ENCODE data around the gene GPR42.
A peak's percentile ranks its signal among the peaks of the same experiment; 100 is the strongest.

GPR42 gene, protein sequence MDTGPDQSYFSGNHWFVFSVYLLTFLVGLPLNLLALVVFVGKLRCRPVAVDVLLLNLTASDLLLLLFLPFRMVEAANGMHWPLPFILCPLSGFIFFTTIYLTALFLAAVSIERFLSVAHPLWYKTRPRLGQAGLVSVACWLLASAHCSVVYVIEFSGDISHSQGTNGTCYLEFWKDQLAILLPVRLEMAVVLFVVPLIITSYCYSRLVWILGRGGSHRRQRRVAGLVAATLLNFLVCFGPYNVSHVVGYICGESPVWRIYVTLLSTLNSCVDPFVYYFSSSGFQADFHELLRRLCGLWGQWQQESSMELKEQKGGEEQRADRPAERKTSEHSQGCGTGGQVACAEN

DNA sequence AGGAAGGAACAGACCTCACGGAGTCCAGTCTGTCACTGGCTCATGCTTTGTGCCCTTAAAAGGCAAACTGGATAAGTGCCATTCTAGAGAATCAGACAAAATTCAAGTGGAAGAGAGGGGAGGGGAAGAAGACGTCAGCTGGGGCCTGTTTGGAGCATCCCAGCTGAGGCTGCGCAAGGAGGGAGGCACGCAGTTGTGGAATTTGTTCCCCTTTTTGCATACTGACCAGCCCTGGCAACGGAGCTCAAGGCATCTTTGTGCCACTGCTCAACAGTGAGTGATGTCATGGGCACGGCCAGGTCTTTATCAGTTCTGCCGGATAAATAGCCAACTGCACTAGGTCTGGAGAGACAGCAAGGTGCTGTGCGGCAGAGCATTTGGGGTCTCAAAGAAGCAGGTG lies at the start of gene GPR42:
Gene GPR42 (plus strand): TSS at position 347 of the 400 bp plus-strand sequence. CDS start 292 bp downstream, outside the sequence.
- TF ChIP-seq, protein P1, sequence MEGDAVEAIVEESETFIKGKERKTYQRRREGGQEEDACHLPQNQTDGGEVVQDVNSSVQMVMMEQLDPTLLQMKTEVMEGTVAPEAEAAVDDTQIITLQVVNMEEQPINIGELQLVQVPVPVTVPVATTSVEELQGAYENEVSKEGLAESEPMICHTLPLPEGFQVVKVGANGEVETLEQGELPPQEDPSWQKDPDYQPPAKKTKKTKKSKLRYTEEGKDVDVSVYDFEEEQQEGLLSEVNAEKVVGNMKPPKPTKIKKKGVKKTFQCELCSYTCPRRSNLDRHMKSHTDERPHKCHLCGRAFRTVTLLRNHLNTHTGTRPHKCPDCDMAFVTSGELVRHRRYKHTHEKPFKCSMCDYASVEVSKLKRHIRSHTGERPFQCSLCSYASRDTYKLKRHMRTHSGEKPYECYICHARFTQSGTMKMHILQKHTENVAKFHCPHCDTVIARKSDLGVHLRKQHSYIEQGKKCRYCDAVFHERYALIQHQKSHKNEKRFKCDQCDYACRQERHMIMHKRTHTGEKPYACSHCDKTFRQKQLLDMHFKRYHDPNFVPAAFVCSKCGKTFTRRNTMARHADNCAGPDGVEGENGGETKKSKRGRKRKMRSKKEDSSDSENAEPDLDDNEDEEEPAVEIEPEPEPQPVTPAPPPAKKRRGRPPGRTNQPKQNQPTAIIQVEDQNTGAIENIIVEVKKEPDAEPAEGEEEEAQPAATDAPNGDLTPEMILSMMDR (IDR thresholded peaks at IDR 0.05), result no peak
- TF ChIP-seq ZFX (IDR thresholded peaks at IDR 0.05; ENCODE audit: borderline replicate concordance), result no peak
- no peak within 1 kb of the TSS for H3K27ac ChIP-seq

DNA sequence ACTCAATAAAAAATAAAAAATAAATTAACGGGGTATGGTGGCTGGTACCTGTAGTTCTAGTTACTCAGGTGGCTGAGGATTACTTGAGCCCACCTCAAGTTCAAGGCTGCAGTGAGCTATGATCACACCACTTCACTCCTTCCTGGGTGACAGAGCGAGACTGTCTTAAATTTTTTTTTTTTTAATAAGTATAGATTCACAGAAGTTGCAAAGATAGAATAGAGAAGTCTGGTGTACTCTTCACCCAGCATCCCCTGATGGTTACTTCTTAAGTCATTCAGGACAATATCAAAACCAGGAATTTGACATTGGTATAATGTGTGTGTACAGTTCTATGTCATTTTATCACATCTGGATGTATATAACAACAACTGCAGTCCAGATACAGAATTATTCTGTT lies 49.6 kb upstream of the GPR42 start:
- no peak for TF ChIP-seq ZFX (IDR thresholded peaks at IDR 0.05; ENCODE audit: borderline replicate concordance)
- TF ChIP-seq, protein P1 (IDR thresholded peaks at IDR 0.05), result no peak
- no peak overlapping the region for H3K27ac ChIP-seq

DNA sequence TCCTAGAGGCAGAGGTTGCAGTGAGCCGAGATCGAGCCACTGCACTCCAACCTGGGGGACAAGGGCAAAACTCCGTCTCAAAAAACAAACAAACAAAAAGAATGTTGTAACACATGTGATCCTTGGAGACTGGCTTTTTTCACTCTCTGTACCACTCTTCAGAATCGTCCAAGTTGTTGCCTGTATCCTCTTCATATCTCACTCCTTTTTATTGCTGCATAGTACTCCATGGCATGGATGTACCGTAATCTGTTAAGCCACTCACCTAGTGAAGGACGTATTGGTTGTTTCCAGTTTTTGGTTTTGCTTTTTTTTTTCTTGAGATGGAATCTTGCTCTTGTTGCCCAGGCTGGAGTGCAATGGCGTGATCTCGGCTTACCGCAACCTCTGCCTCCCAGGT lies 48.9 kb upstream of the GPR42 start:
- H3K27ac ChIP-seq, result no peak overlapping the region

DNA sequence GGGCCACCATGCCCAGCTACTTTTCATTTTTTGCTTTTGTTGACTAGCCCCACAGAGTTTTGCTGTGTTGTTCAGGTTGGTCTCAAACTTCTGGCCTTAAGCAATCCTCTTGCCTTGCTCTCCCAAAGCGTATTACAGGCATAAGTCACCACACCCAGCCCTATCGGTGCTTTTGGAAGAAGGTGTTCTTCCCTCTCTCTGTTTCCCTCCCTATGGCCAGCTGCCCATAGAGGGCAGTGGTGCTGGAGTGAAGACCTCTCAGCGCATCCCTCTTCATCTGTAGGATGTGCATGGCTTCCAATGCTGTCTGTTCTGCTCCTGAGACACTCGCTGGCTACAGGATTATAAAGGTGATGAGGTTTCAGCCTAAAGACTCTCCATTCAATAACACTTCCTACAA lies 43.2 kb upstream of the GPR42 start:
- TF ChIP-seq, protein P1 (IDR thresholded peaks at IDR 0.05), result peak; percentile 54
- TF ChIP-seq ZFX (IDR thresholded peaks at IDR 0.05; ENCODE audit: borderline replicate concordance), result no peak
- H3K27ac ChIP-seq, result no peak overlapping the region

More for the DNA sequence above, 48.9 kb upstream of the GPR42 start:
- no peak for TF ChIP-seq ZFX (IDR thresholded peaks at IDR 0.05; ENCODE audit: borderline replicate concordance)
- TF ChIP-seq, protein P1 (IDR thresholded peaks at IDR 0.05), result no peak

DNA sequence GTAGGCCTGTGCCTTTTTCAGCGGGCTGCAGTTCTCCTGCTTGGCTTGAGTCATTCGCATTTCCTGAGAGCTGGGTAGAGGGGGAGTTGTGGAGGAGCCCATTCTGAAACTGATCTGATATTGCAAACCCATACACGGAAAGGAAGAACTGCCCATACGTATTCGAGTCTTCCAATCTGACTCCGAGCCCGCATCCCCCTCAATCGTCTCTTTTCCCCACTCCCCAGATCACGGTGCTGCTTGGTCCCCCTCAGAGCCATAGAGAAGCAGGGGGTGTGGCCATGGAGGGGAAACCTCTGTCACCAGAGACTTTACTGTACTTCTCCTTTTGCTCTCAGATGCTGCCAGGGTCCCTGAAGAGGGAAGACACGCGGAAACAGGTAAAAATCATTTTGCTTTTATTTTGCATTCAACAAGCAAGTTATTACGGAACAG lies 42.0 kb upstream of the GPR42 start, which contains the start of gene CD22:
Gene CD22 (plus strand): TSS at position 337 of the 435 bp plus-strand sequence. CDS start 2,854 bp downstream, outside the sequence.
- TF ChIP-seq, protein P1 (IDR thresholded peaks at IDR 0.05), result no peak
- no peak for TF ChIP-seq ZFX (IDR thresholded peaks at IDR 0.05; ENCODE audit: borderline replicate concordance)
- H3K27ac ChIP-seq, result no peak within 1 kb of the TSS

DNA sequence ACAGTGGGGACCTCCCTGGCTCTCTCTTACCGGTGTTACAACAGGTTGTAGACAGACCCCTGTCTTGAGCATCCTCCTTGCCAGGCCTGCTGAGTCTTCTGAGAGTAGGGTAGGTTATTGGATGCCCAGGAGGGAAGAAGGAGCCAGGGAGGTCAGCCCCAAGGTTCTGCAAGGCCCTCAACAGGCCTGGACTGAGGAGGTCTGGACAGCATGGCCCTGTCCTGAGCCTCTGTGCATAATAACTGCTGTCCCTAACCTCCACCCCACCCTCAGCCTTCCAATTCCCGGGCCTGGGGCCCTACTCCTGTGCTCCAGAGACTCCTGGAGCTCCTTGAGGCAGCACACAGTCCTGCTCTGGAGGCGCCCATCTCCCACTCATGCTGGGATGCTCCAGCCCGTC lies 41.5 kb upstream of the GPR42 start:
- no peak for TF ChIP-seq ZFX (IDR thresholded peaks at IDR 0.05; ENCODE audit: borderline replicate concordance)
- TF ChIP-seq, protein P1 (IDR thresholded peaks at IDR 0.05), result no peak
- no peak overlapping the region for H3K27ac ChIP-seq

DNA sequence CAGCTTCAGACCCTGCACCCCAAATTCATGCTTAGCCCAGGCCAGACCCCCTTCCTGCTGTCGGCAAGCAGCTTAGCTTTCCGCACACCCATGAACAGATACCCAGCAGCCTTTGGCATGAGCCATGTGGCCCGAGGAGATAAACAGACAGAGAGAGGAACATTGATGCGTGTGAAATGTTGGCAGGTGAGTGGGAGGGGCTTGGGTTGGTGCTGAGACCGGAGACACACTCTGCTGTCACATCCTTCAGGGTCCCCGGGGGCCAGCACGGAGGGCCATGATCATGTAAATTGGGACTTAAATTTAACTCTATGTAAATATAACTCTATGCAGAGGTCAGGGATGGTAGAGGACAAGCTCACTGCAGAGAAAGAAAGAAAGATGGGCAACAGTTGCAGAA lies 40.4 kb upstream of the GPR42 start:
- no peak for TF ChIP-seq ZFX (IDR thresholded peaks at IDR 0.05; ENCODE audit: borderline replicate concordance)
- H3K27ac ChIP-seq, result no peak overlapping the region
